Stomach (tissue), 9 donors: ENCODE results near the gene TRAPPC3L. TPM values are rescaled to one million over a fixed set of nuclear protein-coding genes. Genes with fewer than 3 reads are reported as not detected.

Experiments
- DNase-seq, 2 donors: peaks; one replicate each; pipeline versions ENCODE4 v3.0.0 to v3.0.0-alpha.2; 2013 to 2019
- H3K27ac ChIP-seq, 5 donors: fragments of 200-600 bp in 4 of 5; sonication (generic) in 4 of 5; one replicate each; pipeline ENCODE4 v1.5.1; 2013 to 2019; ENCODE audit warnings: mild to moderate bottlenecking in 1 of 5, moderate library complexity in 1 of 5
- H3K27me3 ChIP-seq, 3 donors: fragments of 200-600 bp; sonication (generic); one replicate each; pipeline ENCODE4 v1.5.1; 2017 to 2019; ENCODE audit warnings: mixed run types in 1 of 3
- H3K36me3 ChIP-seq, 4 donors: fragments of 200-600 bp; sonication (generic); 1 replicate in 3 of 4; 2 replicates in 1 of 4; pipeline ENCODE4 v1.5.1; 2016 to 2019
- H3K4me1 ChIP-seq, 4 donors: fragments of 200-600 bp; sonication (generic); one replicate each; pipeline ENCODE4 v1.5.1; 2016 to 2019
- H3K4me3 ChIP-seq, 4 donors: fragments of 200-600 bp; sonication (generic) in 3 of 4; one replicate each; pipeline ENCODE4 v1.5.1; 2016 to 2019; ENCODE audit warnings: mild to moderate bottlenecking in 1 of 4
- H3K9me3 ChIP-seq, 4 donors: fragments of 200-600 bp; sonication (generic); one replicate each; pipeline ENCODE4 v1.5.1; 2016 to 2019
- CTCF ChIP-seq, 7 experiments: fragments of 450-650 bp in 4 of 7; fragments of 200-600 bp in 3 of 7; sonication (generic) in 3 of 7; IDR thresholded peaks; one replicate each; pipeline ENCODE4 v1.5.1; 2016 to 2019; ENCODE audit warnings: antibody characterized with exemption in 7 of 7, control low read depth in 2 of 7, mild to moderate bottlenecking in 1 of 7
- EP300 ChIP-seq: sonication (generic); formaldehyde crosslinking; IDR thresholded peaks from one replicate; pipeline ENCODE4 v1.6.1; 2017; ENCODE audit warnings: antibody characterized with exemption
- POLR2A ChIP-seq, 4 donors: fragments of 450-650 bp; IDR thresholded peaks; one replicate each; pipeline ENCODE4 v1.6.1; 2016; ENCODE audit warnings: antibody characterized with exemption in 4 of 4, control low read depth in 2 of 4, mild to moderate bottlenecking in 1 of 4, moderate library complexity in 1 of 4
- POLR2AphosphoS5 ChIP-seq, 3 donors: sonication (generic); formaldehyde crosslinking; IDR thresholded peaks; one replicate each; pipeline ENCODE4 v1.6.1; 2016; ENCODE audit warnings: antibody characterized with exemption in 3 of 3
- WGBS, 5 donors: extraction: QIAGEN DNeasy Blood & Tissue Kit in 3 of 5; methylation state at CpG; one replicate each; pipeline versions ENCODE4 v1.1.5 to v1.1.7; 2013 to 2018; 5-methylcytosine and 5-hydroxymethylcytosine counted together
- intact Hi-C: fragments of 100-400 bp; cut with DNase I; formaldehyde crosslinking; loops from one replicate; pipeline ENCODE4 v1.15.1; 2023; ENCODE audit warnings: low total_unique reads
- polyA plus RNA-seq, 3 donors: library from polyadenylated mRNA; stranded (reverse); fragments of 200-250 nt; gene quantifications; one replicate each; pipeline ENCODE4 v1.2.3, GENCODE V29; 2013
- total RNA-seq, 5 donors: library from RNA; depleted of rRNA; stranded (reverse); fragments of >200 nt; gene quantifications; one replicate each; pipeline versions ENCODE4 v1.1.0 to v1.2.3, GENCODE V29; 2014 to 2016
- donor health status: healthy with polysubstance abuse.
- donor health status: Bipolar disorder and iron deficiency.
- donor health status: healthy.

Gene TRAPPC3L
- total and polyA plus RNA-seq, 8 donors, result not detected

- Histone ChIP-seq H3K27ac (peak overlapping the region in 2 of 5 donors; percentile 23 to 39), H3K9me3 (no peaks in the 10 kb centered on the region), H3K4me3 (peak overlapping the region in 1 of 4 donors; percentile 9), H3K36me3 (no peaks in the 10 kb centered on the region), H3K27me3 (no peaks in the 10 kb centered on the region), H3K4me1 (peaks cover 0 to 6% (median 0%) of the 10 kb centered on the region in 4 donors)
- TF ChIP-seq POLR2A (IDR thresholded peaks at IDR 0.05), result no peak
- TF ChIP-seq POLR2AphosphoS5 (IDR thresholded peaks at IDR 0.05), result no peak
- TF ChIP-seq EP300, result no peak
- no peak for TF ChIP-seq CTCF (IDR thresholded peaks at IDR 0.05)
- intact Hi-C loops, result no loop called here
- 69 to 78% (median 73%) methylated on average over 5 of the region's 5 CpGs for WGBS, 5 donors
- DNase-seq, result peak in 1 of 2 donors; percentile 37
These were observed 69.3 kb downstream of the TRAPPC3L start for GRCh38 chr6:116476002-116476678.

DNA sequence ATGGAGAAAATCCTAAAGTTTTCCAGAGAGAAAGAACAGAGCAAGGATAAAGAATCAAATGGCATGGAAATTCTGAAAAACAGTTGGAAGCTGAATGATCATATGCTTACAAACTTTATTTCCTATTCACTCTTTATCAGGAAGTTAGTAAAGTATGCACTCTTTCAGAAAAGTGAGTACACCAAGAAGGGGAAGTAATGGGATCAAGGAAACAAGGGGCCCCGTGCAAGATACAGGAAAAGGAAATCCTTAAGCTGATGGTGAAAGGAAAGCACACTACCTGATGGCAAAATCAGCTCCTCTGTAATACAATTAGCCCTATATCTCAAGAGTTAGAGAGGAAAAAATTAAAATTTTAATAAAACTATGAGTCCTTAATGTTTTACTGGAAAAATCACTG is 70.3 kb downstream of the TRAPPC3L start:
- Histone ChIP-seq H3K27me3 (no peaks in the 10 kb centered on the region), H3K4me1 (peaks cover 0 to 6% (median 0%) of the 10 kb centered on the region in 4 donors), H3K27ac (peak overlapping the region in 2 of 5 donors; percentile 23 to 39), H3K4me3 (no peak overlapping the region), H3K9me3 (no peaks in the 10 kb centered on the region), H3K36me3 (no peaks in the 10 kb centered on the region)
- no peak for DNase-seq
- 33 to 55% (median 41%) methylated on average over 1 of the region's 1 CpG for WGBS, 5 donors
- TF ChIP-seq POLR2A (IDR thresholded peaks at IDR 0.05) (no peak), CTCF (IDR thresholded peaks at IDR 0.05) (no peak), EP300 (no peak), POLR2AphosphoS5 (IDR thresholded peaks at IDR 0.05) (no peak)
- intact Hi-C loops, result no loop called here

- no peaks in the 10 kb centered on the region for H3K9me3 ChIP-seq
- TF ChIP-seq EP300 (no peak), POLR2A (IDR thresholded peaks at IDR 0.05) (no peak)
- WGBS, 5 donors, result 78 to 97% (median 89%) methylated on average over 3 of the region's 3 CpGs
These were observed 72.8 kb downstream of the TRAPPC3L start for GRCh38 chr6:116472706-116473105.

DNA sequence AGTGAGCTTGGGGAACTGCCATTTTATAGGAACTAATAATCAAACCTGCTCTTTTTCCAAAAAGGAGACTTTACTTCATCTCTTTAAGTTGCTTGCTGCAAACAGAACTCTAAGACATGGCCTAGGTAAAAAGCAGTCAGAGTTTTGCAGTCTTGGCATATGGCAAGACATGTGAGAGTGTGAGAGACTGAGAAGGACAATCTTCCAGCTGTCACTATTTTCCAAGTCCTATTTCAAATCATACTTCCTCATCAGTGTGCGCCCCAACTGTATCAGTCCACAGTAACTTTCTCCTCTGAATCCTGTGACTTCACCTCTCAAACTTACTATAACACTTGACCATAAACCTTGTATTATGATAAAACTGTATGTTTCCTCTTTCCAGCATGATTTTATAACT is 74.0 kb downstream of the TRAPPC3L start:
- Histone ChIP-seq H3K4me1 (peaks cover 0 to 6% (median 0%) of the 10 kb centered on the region in 4 donors), H3K36me3 (no peaks in the 10 kb centered on the region), H3K27ac (no peak overlapping the region), H3K4me3 (no peak overlapping the region), H3K27me3 (no peaks in the 10 kb centered on the region), H3K9me3 (no peaks in the 10 kb centered on the region)
- intact Hi-C loops, result no loop called here
- TF ChIP-seq POLR2A (IDR thresholded peaks at IDR 0.05) (no peak), POLR2AphosphoS5 (IDR thresholded peaks at IDR 0.05) (no peak), EP300 (no peak), CTCF (IDR thresholded peaks at IDR 0.05) (no peak)
- 88 to 95% (median 92%) methylated on average over 1 of the region's 1 CpG for WGBS, 5 donors
- DNase-seq, result no peak

More at GRCh38 chr6:116472706-116473105, 72.8 kb downstream of the TRAPPC3L start:
- no peak for DNase-seq
- no peak overlapping the region for H3K4me3 ChIP-seq
- peaks cover 0 to 6% (median 0%) of the 10 kb centered on the region in 4 donors for H3K4me1 ChIP-seq
- no peak overlapping the region for H3K27ac ChIP-seq
- H3K36me3 ChIP-seq, result no peaks in the 10 kb centered on the region
- intact Hi-C loops, result no loop called here
- no peaks in the 10 kb centered on the region for H3K27me3 ChIP-seq

GRCh38 chr6:116468293-116468692 is 77.2 kb downstream of the TRAPPC3L start:
- no peak for DNase-seq
- Histone ChIP-seq H3K27me3 (peaks cover 0 to 12% (median 0%) of the 10 kb centered on the region in 3 donors), H3K27ac (no peak overlapping the region), H3K4me1 (no peaks in the 10 kb centered on the region), H3K36me3 (no peaks in the 10 kb centered on the region), H3K4me3 (no peak overlapping the region), H3K9me3 (no peaks in the 10 kb centered on the region)
- intact Hi-C loops, result no loop called here
- WGBS, 5 donors, result 19 to 70% (median 45%) methylated on average over 1 of the region's 1 CpG
- TF ChIP-seq POLR2A (IDR thresholded peaks at IDR 0.05), result no peak
- no peak for TF ChIP-seq POLR2AphosphoS5 (IDR thresholded peaks at IDR 0.05)
